HG03097 (cell line): ENCODE measurements around the gene ABLIM2.

ENCODE experiments used
- ATAC-seq: cut with Tn5 transposase; IDR thresholded peaks from one replicate; pipeline ENCODE4 v1.9.1; 2021; ENCODE audit not compliant: unreplicated experiment, low FRiP score

The ABLIM2 gene

DNA sequence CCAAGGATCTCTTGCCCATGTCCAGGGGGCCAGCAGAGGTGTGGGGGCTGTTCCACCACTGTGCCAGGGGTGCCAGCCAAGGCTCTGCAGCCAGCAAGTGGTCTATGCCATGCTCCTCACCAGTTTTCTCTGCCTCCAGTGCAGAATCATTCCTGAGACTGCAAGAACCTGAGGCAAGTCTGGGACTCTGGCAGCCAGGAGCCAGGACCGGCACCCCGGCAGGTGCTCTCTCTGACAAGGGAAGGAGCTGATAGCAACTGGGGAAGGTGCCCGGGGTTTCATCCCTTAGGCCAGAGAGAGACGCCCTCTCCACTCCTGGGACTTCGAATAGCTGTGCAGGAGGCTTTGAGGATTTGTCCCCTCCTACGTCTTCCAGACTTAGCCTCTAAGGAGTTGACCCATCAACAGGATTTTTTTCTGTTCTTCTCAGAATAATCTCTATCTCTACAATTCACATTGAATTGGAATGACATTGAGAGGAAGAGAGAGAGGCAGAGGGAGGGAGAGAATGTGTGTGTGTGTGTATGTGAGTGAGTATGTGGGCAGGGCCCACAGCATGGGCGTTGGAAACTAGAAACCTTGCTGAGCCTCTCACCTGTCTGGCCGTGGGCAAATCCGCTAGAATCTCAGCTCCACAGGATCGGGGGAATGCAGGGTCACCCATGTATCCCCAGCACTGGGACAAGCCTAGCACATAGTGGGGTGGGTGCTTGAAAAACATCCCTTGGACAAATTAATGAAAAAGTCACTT is 144.5 kb downstream of the ABLIM2 start:
- ATAC-seq = no peak

DNA sequence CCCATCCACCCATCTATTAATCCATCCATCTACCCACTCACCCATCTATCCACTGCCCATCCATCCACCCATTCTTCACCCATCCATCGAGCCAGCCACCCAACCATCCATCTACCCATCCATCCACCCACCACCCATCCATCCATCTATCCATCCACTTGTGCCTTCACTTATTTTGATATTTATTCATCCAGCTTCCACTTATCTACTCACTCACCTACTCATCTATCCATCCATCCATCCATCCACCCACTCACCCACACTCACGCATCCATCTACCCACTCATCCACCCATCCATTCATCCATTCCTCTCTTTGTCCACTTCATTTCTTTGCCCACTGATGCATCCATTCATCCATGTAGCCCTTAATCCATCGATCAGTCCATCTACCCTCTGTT is 146.1 kb downstream of the ABLIM2 start:
- ATAC-seq = no peak

DNA sequence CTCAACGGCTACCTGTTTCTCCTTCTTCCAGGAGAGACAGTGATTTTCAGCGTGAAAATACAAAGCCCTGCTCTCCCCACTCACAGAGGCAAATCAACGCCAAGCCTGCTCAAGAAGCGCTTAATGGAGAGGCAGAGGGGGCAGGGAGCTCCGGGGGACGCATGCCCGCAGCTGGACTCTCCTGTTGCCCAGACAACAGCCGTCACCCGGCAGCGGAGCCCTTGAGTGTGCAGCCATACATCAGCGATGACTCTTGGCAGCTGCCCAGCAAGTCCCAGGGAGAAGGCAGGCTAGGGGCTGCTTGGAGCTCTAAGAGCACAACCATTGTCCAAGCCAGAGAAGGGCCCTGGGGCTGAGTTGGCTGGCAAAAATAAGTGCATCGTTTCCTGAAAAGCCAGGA is 148.0 kb downstream of the ABLIM2 start:
- no peak for ATAC-seq

DNA sequence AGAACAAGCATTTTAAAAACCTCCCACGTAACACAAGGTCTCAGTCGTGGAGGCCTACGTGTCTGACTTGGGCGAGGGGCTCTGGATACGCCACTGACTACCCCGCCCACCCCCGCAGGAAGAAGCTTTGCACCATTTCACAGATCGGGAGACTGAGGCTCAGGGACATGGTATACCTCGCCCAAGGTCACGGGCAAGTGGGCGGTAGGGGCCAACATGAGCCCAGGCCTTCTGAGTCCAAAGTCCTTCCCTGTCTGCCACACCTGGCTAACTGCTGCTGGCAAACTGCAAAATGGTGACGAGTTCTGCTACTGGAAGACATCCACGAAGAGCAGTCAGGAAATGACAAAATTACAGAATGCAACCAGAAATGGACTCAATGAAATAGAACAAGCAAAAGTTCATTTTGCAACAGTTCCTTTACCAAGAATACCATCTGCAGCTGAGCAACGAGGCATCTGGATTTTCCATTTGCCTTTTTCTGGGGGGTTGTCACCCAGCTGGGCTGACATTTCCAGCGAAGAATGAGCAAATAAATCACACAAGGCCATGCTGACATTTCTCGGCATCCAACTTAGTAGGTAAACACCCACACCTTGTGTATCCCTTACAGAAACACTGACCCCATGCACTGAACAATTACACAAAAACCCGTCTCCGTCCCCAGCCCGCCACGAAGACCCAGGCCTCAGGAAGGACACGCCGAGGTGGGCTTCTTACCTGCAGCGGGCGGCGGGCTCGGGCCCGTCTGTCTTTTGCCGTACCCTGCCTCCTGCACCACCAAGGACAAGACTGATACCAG is 148.7 kb downstream of the ABLIM2 start:
- no peak for ATAC-seq

DNA sequence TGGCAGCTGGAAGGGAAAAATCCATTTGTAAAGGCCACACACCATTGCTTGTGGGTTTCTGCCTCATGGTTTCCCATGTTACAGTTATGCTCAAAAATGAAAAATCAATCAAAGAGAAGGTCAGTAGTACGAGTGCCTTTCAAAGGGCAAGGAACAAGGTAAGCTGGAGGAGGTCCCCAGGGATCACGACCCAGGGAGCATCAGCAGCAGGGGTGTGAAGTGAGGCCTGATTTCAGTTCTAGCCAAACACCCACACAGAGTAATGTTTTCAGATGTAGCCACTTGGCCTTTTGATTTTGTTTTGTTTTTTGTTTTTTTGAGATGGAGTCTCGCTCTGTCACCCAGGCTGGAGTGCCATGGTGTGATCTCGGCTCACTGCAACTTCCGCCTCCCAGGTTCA is 149.5 kb downstream of the ABLIM2 start:
- ATAC-seq = no peak

DNA sequence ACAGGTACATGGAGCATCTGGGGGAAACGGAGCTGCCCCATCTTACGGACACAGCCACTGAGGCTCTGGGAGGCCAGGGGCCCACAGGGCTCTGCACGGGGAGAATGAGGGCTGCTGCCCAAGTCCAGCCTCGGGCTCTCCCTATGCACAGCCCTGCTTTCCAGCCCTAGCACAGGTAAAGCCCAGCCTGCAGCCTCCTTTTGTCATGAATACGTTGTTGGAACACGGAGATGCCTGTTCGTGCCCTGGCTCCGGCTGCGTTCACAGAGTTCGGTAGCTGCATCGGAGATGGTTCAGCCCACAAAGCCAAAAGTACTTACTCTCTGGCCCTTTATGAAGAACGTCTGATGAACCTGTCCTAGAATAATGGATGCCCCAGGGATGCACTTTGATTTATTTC is 150.2 kb downstream of the ABLIM2 start:
- ATAC-seq = no peak

DNA sequence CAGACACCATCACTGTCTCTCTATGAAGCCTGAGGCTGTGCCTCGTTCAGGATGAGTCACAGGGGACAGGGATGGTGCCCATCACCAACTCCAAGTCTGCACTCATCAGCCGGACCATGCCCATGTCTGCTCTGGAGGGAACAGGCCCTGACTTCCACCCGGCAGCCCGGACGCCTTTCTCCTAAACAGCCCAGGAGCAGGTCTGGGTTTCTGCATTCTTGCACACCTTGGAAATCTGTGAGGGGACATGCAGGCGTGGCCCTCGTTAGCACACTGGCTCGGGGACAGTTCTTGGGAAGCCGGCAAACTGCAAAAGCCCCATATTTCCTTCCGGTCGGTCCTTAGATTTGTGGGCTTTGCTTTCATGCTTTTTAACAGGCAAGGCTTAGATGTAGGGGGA is 151.0 kb downstream of the ABLIM2 start:
- ATAC-seq = no peak

DNA sequence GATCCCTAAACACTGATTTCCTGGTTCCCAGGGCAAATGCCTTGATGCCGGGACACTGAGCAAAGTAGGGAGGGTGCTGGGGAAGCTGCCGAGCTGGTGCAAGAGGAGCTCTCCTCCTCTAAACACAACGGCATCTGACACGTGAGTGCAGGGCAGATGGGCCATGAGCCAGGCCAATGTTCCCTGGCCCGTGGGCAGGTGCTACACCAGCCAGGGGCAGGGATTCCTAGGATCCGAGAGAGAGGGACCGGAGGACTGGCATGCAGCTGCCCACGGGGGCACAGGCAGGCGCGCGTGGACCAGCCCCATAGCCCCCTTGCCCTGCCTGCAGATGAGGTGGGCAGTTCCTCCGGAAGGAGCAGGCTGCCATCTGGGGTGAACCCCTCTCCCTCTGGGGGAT is 152.1 kb downstream of the ABLIM2 start:
- ATAC-seq = no peak

DNA sequence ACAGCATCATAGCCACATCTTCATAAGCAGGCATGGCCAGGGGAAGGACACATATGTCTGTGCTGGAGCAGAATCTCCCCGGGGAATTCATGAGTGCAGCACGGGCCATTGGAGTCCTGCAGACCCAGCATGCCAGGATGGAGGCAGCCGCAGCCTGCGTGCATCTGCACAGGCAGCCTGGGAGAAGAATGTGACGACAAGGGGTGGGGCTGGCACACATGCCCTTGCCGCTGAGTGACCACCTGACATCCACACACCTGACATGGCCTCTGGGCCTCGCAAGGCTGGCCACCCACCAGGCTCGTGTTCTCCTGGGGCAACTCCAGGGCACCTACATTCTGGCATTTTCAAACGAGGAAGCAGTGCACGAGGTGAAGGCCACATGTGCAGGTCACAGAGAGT is 152.8 kb downstream of the ABLIM2 start:
- ATAC-seq = no peak

DNA sequence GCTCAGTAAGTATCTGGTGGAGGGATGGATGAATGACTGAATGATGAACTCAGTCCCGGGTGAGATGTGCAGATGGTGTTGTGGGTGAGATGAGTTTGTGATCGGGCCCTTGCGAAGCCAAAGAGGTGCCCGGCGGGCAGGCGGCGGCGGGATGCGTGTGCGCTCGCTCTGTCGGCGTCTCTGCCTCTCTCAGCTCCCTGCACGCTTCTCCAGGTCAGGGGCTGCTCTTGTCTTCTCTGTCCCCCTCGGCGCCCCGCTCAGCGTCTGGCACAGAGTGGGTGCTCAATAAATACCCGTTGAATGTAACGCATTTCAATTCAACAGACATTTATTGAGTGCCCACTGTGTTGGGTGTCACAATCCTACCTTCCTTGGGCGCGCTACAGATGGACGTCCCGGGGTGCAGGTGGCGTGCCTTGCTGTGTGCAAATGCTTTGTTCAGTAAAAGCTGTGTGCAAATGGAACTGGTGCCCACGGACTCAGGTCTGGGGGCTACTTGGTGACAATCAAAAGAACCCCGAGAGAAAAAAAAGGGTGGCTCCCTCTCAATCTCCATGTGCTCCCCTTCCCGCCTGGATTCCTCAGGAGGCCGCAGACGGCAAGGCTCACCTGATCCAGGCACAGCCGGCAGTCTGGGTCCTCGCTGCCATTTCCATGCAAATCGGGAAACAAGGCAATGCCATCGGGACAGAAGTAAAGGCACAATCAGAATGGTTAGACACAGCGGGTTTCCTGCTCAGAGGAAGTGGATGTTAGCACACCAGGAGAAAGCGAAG is 153.4 kb downstream of the ABLIM2 start:
- no peak for ATAC-seq

DNA sequence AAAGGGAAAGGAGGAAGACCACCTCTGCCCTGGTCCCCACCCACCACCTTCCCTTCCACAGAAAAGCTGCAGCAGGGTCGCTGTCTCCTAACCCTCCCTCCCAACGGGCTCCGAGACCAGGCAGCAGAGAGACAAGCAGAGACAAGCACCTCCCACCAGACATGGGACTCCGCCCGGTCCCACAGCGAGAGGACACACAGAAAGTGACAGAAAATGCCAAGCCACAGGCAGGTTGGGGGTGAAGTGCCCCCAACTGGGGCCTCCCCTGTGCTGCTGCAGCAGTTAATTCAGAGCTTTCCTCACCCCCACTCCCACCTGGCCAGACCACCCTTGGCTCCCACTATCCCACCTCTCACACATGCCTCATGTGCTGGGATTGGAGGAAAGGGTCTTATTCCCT is 154.5 kb downstream of the ABLIM2 start:
- ATAC-seq = no peak

DNA sequence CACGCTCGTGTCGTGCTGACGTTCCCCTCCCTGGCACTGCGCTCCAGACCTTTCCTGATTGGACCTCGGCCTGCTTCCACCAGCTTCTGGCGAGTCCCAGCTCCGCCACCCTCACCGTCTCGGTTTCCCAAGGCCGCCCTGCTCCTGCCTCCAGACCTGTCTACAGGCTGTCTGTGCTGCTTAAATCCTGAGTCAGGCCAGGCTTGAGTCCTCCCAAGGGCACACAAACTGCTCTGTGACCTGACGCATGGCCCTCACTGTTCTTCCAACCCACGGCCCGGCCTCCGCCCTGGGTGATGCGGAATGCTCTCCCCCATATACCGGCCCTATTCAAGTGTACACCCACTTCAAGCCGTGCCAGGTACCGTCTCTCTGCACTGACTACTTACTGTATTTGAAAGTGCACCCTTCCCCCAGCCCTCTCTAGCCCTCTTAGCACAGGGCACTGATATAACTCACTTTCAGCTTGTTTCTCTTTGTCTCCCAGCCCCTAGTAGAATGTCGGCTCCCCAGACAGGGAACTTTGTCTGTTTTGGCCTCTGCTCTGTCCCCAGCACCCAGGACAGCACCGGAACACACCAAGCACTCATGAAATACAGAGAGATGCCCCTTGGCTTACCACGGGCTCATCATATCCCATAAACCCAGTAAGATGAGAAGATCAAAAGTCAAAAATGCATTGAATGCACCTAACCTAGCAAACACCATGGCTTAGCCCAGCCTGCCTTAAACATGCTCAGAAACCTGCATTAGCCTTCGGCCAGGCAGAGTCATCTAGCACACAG is 155.9 kb downstream of the ABLIM2 start:
- no peak for ATAC-seq

DNA sequence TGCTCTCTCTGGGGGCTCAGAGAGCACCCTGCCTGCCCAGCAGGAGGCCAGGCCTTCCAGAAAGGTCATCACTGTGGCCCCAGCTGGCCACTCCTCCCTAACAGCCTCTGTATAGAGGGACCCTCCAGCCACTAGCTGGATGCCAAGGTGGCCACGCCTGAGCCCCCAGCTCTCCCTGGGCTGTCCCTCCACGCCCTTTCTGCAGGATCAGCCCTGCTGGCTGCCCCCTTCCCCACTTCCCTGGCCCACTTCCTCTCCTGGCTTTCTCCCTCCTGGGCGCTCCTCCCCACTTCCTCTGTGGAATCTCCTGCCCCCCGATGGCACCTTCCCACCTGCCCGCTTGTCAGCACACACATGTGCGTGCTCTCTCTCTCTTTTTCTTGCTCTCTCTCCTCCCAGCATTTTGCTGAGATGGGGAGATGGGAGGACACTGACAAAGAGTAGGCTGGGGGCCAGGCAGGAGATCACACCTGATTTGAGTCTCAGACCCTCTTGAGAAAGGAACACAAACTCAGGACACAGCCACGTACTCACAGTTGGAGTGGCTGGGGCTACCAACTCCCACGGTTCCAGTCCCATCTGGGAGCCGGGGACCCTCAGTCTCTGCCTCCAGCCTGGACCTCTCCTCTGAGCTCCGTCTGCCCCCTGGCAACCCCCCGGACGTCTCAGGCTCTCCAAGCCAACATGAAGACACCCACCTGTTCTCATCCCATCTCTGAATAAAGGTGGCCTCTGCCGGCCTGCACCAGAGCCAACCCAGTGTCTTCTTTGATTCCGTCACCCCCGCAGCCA is 156.9 kb downstream of the ABLIM2 start:
- no peak for ATAC-seq

DNA sequence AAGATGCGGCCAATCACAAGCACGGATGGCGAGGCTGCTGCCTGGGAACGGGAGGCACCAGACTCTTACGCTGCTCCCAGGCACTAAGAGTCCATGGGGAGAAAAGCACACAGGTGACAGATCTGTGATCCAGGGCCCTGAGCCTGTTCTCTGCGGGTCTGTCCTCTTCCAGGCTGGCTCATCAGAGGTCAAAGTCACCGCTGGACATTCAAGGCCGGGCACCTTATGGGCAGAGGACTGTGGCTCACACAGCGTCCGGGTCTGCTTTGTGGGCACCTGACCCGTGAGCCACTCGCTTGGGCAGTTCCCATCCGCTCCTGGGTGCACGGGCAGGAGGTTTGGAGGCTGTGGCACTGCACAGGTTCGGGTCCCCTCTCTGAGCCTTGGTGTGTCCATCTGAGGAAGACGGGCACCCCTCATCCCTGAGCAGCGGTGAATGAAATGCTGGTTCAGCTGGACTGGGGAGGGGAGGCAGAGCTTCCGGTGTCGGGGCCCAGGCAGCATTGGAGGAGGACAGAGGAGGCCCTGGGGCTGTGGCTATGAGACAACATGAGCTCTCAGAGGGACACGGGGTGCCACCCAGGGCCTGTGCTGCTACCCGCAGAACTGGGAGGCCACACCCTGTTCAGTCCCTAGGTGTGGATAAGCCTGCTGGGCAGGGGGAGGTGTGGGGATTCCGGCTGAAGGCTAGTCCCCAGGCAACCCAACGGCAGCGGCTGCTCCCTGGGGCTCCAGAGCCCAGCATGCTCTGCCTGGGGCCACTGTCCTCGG is 157.7 kb downstream of the ABLIM2 start:
- no peak for ATAC-seq

DNA sequence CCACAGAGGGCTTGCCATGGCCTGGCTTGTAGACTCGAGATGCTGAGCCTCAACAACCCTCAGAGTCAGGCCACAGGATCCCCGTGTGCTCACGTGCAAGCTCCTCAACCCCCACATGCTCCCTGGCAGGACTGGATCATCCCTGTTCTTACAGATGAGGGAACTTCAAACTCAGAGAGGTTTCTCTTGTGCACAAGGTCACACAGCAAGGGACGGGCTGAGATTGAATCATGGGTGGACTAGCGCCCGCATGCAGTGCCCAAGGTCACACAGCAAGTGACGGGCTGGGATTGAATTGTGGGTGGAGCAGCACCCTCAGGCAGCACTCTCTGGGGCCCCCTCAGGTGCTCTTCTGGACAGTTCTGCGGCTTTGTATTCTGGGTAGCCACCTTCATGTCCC is 158.4 kb downstream of the ABLIM2 start:
- no peak for ATAC-seq

DNA sequence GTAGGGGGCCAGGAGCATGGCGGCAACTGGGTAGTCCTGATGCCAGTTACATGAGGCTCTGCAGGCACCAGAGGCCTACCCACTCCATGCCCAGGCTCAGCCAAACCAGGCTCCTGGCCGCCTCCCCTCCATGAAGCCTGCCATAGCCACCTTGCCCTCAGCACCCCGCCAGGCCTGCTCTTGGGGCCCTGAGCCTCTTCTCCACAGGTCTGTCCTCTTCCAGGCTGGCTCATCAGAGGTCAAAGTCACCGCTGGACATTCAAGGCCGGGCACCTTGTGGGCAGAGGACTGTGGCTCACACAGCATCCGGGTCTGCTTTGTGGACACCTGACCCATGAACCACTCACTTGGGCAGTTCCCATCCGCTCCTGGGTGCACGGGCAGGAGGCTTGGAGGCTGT is 158.9 kb downstream of the ABLIM2 start:
- ATAC-seq = no peak

DNA sequence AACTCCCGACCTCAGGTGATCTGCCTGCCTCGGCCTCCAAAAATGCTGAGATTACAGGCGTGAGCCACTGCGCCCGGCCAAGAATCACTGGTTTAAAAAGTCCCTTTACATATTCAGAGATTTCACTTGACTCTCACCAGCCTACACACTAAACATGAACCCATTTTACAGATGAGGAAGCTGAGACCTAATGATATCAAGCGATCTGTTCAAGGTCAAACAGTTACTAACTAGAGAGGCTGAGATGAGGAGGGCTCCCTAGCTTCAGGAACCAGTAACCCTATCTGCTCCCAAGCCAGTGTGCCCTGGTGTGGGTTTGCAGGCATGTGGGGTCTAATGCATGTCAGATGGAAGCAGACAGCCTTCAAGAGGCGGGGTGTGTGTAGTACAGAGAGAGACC is 159.3 kb downstream of the ABLIM2 start:
- ATAC-seq = no peak

DNA sequence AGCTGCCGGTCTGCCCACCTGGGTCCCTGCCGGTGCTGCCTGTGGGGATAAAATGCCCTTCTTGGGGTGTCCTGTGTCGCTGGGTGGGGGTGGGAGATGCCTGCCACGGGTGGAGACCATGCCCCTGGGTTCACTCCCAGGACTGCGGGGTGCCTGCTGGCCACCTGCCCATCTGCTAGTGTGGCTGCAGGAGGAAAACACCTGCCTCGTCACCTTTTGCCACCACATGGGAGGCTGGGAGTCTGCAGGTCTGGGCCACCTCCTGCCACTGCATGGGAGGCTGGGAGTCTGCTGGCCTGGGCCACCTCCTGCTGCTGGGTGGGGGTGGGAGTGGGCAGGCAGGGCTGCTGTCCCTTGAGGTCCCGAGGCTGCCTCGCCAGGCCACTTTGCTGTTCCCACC is 160.2 kb downstream of the ABLIM2 start:
- ATAC-seq = no peak

DNA sequence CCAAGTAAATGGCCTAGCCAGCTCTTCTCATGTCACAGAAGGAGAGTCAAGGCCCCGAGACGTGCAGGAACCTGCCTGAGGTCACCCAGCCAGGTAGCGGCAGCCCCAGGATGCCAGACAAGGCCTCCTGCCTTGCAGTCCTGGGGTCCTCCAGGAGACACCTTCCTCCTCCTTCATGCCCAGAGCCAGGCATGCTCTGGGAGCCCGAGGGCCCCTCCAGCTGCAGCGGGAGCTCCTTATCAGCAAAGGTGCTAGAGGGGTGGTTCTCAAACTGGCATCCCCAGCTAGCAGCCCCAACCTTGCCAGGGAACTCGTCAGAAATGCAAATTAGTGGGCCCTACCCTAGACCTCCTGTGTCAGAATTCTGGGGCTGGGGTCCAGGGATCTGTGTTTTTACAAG is 162.7 kb downstream of the ABLIM2 start:
- no peak for ATAC-seq
